HL-60 (cell line): ENCODE data around the gene ATG4D.

Experiments
- DNase-seq, 2 experiments: peaks; one replicate each; pipeline ENCODE4 v3.0.0-alpha.2; 2010 to 2020; ENCODE audit warnings: low read depth in 1 of 2, low spot score in 1 of 2
- H3K27ac ChIP-seq: fragments of 250-450 bp; sonication (Bioruptor Pico); replicated peaks from 2 replicates; pipeline ENCODE4 v1.5.1; 2020; ENCODE audit warnings: mild to moderate bottlenecking, moderate library complexity
- H3K27me3 ChIP-seq: fragments of 250-450 bp; sonication (Bioruptor Pico); 2 replicates; pipeline ENCODE4 v1.5.1; 2021; ENCODE audit warnings: mild to moderate bottlenecking, moderate library complexity; ENCODE audit not compliant: insufficient read depth, poor library complexity, severe bottlenecking
- H3K4me3 ChIP-seq: replicated peaks from 2 replicates; pipeline ENCODE4 v1.5.1; 2011; ENCODE audit warnings: mild to moderate bottlenecking, control low read depth, low read length; ENCODE audit not compliant: insufficient read depth
- CTCF ChIP-seq: IDR thresholded peaks from one replicate; pipeline ENCODE4 v1.5.1; 2011; ENCODE audit warnings: low read length, control low read depth, inconsistent platforms; ENCODE audit not compliant: insufficient read depth
- GABPA ChIP-seq: IDR thresholded peaks from 2 replicates; pipeline ENCODE4 v1.6.1; 2012; ENCODE audit warnings: low read depth
- POLR2AphosphoS5 ChIP-seq: IDR thresholded peaks from 2 replicates; pipeline ENCODE4 v1.6.1; 2012; ENCODE audit warnings: low read depth
- SPI1 ChIP-seq: IDR thresholded peaks from 2 replicates; pipeline ENCODE4 v1.6.1; 2012; ENCODE audit warnings: low read depth, mild to moderate bottlenecking, borderline replicate concordance
- TF ChIP-seq, protein P1 (sequence below): IDR thresholded peaks from 2 replicates; pipeline ENCODE4 v1.6.1; 2012; ENCODE audit warnings: low read depth; ENCODE audit not compliant: insufficient replicate concordance

Gene ATG4D

GRCh38 chr19:10577951-10578350 lies 34.2 kb downstream of the ATG4D start:
- Histone ChIP-seq H3K27ac (no peak overlapping the region), H3K27me3 (no peaks in the 10 kb centered on the region), H3K4me3 (no peak overlapping the region)
- TF ChIP-seq POLR2AphosphoS5 (no peak), CTCF (no peak), GABPA (no peak), SPI1 (no peak)
- TF ChIP-seq, protein P1, sequence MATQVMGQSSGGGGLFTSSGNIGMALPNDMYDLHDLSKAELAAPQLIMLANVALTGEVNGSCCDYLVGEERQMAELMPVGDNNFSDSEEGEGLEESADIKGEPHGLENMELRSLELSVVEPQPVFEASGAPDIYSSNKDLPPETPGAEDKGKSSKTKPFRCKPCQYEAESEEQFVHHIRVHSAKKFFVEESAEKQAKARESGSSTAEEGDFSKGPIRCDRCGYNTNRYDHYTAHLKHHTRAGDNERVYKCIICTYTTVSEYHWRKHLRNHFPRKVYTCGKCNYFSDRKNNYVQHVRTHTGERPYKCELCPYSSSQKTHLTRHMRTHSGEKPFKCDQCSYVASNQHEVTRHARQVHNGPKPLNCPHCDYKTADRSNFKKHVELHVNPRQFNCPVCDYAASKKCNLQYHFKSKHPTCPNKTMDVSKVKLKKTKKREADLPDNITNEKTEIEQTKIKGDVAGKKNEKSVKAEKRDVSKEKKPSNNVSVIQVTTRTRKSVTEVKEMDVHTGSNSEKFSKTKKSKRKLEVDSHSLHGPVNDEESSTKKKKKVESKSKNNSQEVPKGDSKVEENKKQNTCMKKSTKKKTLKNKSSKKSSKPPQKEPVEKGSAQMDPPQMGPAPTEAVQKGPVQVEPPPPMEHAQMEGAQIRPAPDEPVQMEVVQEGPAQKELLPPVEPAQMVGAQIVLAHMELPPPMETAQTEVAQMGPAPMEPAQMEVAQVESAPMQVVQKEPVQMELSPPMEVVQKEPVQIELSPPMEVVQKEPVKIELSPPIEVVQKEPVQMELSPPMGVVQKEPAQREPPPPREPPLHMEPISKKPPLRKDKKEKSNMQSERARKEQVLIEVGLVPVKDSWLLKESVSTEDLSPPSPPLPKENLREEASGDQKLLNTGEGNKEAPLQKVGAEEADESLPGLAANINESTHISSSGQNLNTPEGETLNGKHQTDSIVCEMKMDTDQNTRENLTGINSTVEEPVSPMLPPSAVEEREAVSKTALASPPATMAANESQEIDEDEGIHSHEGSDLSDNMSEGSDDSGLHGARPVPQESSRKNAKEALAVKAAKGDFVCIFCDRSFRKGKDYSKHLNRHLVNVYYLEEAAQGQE = no peak
- no peak for DNase-seq

- TF ChIP-seq CTCF (peak; percentile 99), POLR2AphosphoS5 (no peak)
- Histone ChIP-seq H3K4me3 (no peak overlapping the region), H3K27ac (no peak overlapping the region), H3K27me3 (no peaks in the 10 kb centered on the region)
- DNase-seq = peak in 1 of 2 experiments; percentile 90
Measured at GRCh38 chr19:10580979-10581631, 37.4 kb downstream of the ATG4D start.

DNA sequence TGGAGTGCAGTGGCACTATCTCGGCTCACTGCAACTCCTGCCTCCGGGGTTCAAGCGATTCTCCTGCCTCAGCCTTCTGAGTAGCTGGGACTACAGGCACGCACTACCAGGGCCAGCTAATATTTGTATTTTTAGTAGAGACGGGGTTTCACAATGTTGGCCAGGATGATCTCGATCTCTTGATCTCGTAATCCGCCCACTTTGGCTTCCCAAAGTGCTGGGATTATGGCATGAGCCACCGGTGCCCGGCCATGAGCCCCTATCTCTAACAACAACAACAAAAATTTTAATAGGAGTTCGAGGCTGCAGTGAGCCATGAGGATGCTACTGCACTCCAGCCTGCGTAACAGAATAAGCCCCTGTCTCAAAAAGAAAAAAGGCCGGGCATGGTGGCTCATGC lies 38.4 kb downstream of the ATG4D start:
- no peaks in the 10 kb centered on the region for H3K27me3 ChIP-seq
- no peak overlapping the region for H3K27ac ChIP-seq
- TF ChIP-seq GABPA (no peak), SPI1 (no peak), POLR2AphosphoS5 (no peak), CTCF (no peak)
- TF ChIP-seq, protein P1 = no peak
- H3K4me3 ChIP-seq = no peak overlapping the region
- no peak for DNase-seq
